ENCODE measurements around the gene KANK4. TPM values are rescaled to one million over a fixed set of nuclear protein-coding genes. Genes with fewer than 3 reads are reported as not detected.

The KANK4 gene
- total RNA-seq, 6 donors from 2014 or later = 0.63 to 9.8 (median 3.7) TPM

DNA sequence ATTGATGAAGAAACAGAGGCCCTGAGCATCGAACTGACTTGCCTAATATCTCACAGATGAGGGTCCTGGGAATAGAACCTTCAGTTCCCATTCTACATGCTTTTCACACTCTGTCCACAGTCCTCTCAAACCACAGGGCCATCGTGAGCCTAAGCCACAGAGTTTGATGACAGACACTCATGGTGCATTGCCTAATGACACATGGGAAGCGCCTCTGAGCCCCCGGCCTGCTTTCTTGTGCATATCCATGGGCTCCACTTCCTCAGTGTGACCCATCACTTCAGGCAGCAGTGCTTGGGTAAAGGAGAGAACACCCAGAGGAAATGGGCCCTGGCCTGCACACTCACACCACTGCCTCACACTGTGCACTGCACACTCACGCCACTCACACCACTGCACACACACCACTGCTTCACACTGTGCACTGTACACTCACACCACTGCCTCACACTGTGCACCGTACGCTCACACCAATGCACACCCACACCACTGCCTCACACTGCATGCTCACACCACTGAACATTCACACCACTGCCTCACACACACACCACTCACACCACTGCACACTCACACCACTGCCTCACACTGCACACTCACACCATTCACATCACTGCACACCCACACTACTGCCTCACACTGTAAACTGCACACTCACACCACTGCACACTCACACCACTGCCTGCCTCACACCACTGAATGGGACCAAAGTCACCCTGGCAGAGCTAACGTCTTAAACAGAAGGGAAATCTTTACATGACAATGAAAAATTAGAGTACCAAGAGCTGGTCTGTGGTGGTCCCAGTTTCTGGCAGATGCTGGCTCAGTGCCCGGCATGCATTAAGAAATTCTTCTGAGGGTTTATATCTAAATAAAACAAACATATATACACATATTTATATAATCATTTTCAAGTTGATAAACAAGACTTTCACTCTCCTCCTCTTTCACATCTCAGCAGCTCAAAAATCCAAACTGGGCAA is 53.0 kb downstream of the KANK4 start:
- WGBS, 2 donors = 60 to 75% methylated on average over 9 of the region's 9 CpGs
- no peak for DNase-seq
- peak in 1 of 2 donors; percentile 28 for ATAC-seq (ENCODE audit: low FRiP score in 2 of 2)
- H3K27ac ChIP-seq = no peak overlapping the region
- no peaks in the 10 kb centered on the region for H3K4me1 ChIP-seq
- H3K9me3 ChIP-seq = no peaks in the 10 kb centered on the region
- H3K4me3 ChIP-seq = no peak overlapping the region
- no peaks in the 10 kb centered on the region for H3K36me3 ChIP-seq
- TF ChIP-seq POLR2A (IDR thresholded peaks at IDR 0.05) (no peak), POLR2AphosphoS5 (IDR thresholded peaks at IDR 0.05) (no peak), EP300 (IDR thresholded peaks at IDR 0.05) (no peak)
- TF ChIP-seq, protein P1, sequence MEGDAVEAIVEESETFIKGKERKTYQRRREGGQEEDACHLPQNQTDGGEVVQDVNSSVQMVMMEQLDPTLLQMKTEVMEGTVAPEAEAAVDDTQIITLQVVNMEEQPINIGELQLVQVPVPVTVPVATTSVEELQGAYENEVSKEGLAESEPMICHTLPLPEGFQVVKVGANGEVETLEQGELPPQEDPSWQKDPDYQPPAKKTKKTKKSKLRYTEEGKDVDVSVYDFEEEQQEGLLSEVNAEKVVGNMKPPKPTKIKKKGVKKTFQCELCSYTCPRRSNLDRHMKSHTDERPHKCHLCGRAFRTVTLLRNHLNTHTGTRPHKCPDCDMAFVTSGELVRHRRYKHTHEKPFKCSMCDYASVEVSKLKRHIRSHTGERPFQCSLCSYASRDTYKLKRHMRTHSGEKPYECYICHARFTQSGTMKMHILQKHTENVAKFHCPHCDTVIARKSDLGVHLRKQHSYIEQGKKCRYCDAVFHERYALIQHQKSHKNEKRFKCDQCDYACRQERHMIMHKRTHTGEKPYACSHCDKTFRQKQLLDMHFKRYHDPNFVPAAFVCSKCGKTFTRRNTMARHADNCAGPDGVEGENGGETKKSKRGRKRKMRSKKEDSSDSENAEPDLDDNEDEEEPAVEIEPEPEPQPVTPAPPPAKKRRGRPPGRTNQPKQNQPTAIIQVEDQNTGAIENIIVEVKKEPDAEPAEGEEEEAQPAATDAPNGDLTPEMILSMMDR (IDR thresholded peaks at IDR 0.05) = no peak
- no peaks in the 10 kb centered on the region for H3K27me3 ChIP-seq

DNA sequence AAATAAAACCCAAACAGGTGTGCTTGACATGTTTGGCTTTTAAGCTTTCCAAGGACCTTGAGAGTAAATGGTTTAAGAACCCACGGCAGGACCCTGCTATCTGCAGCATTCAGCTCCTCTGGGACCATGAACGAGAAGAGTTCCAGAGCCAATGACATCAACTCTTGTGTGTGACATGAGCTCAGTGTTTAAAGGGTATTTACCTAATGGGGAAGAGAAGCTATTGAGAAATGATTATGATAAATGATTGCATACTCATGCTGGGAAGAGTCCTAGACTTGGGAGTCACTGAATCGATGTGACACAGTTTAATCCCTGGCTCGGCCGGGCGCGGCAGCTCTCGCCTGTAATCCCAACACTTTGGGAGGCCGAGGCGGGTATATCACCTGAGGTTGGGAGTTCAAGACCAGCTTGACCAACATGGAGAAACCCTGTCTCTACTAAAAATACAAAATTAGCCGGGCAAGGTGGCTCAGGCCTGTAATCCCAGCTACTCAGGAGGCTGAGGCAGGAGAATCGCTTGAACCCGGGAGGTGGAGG is 55.4 kb downstream of the KANK4 start:
- Histone ChIP-seq H3K27ac (no peak overlapping the region), H3K27me3 (no peaks in the 10 kb centered on the region), H3K9me3 (no peaks in the 10 kb centered on the region), H3K4me3 (no peak overlapping the region), H3K36me3 (no peaks in the 10 kb centered on the region), H3K4me1 (no peaks in the 10 kb centered on the region)
- WGBS, 2 donors = 85 to 91% methylated on average over 13 of the region's 13 CpGs
- DNase-seq (no peak), ATAC-seq (ENCODE audit: low FRiP score in 2 of 2) (peak in 1 of 2 donors; percentile 21)
- TF ChIP-seq EP300 (IDR thresholded peaks at IDR 0.05) (no peak), POLR2AphosphoS5 (IDR thresholded peaks at IDR 0.05) (no peak), POLR2A (IDR thresholded peaks at IDR 0.05) (no peak)
- TF ChIP-seq, protein P1 (IDR thresholded peaks at IDR 0.05) = no peak

DNA sequence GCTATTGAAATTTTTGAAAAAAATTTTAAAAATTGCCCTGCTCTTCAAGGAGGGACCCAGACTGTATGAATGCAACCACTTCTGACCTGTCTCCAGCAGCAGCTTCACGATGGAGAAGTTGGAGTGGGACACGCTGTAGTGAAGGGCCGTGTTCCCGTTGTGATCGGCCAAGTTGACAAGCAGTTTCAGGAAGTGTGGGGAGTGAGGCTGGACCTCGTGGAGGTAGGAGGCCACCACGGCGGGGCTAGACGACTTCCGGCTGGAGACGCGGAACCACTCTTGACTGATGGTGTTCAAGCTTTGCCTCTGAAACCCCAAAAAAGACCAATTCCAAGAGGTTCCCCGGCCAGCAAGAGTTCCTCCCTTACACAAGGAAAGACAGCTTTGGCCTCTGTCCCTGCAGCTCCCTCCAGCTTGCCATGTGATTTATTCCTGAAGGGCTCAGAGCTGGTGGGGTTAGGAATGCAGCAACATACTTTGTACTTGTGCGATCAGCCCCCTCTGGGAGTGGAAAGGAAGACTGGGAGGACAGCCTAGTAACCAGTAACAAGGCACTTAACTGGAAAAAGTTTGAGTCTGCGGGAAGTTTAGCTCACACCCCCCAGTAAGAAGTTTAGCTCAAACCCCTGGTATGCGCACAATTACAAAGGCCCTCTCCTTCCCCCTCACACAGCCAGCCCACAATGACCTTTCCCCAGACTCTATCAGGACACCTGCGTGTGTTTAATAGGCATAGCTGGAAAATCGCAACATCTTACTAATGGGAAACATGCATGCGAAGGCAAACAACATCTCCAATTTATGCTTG is 56.0 kb downstream of the KANK4 start:
- Histone ChIP-seq H3K4me3 (no peak overlapping the region), H3K27me3 (no peaks in the 10 kb centered on the region), H3K36me3 (no peaks in the 10 kb centered on the region), H3K9me3 (no peaks in the 10 kb centered on the region), H3K4me1 (no peaks in the 10 kb centered on the region), H3K27ac (no peak overlapping the region)
- 65 to 67% methylated on average over 19 of the region's 19 CpGs for WGBS, 2 donors
- ATAC-seq (ENCODE audit: low FRiP score in 2 of 2) (peak in 1 of 2 donors; percentile 63), DNase-seq (no peak)
- TF ChIP-seq EP300 (IDR thresholded peaks at IDR 0.05) (no peak), POLR2AphosphoS5 (IDR thresholded peaks at IDR 0.05) (no peak), POLR2A (IDR thresholded peaks at IDR 0.05) (no peak)
- TF ChIP-seq, protein P1 (IDR thresholded peaks at IDR 0.05) = no peak

DNA sequence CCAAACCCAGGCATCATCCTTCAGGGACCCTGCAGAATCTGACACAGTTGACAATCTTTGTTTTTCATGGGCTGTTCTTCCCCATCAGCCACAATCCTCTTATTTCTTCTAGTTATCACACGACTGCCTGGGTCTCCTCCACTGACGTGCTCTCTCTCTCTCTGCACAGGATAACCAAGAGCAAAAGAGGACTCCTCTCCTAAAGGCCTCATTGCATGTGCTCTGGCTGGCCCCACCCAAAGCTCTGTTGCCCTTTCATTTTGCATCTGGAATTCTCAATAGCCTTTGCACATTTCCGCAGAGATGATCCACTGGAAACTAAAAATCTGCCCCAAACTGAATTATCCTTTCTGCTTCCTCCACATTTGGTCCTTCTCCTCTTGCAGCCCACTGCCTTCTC is 58.5 kb downstream of the KANK4 start:
- Histone ChIP-seq H3K4me1 (no peaks in the 10 kb centered on the region), H3K4me3 (no peak overlapping the region), H3K27ac (no peak overlapping the region), H3K36me3 (no peaks in the 10 kb centered on the region), H3K27me3 (no peaks in the 10 kb centered on the region), H3K9me3 (no peaks in the 10 kb centered on the region)
- DNase-seq = no peak
- TF ChIP-seq, protein P1 (IDR thresholded peaks at IDR 0.05) = no peak
- no peak for TF ChIP-seq POLR2AphosphoS5 (IDR thresholded peaks at IDR 0.05)
- no peak for TF ChIP-seq POLR2A (IDR thresholded peaks at IDR 0.05)
- 91 to 93% methylated on average over 3 of the region's 3 CpGs for WGBS, 2 donors
- ATAC-seq (ENCODE audit: low FRiP score in 2 of 2) = no peak
